Measurements from ENCODE around the gene DLG2. TPM values are rescaled to one million over a fixed set of nuclear protein-coding genes. Genes with fewer than 3 reads are reported as not detected.

DLG2 gene
- total RNA-seq, 4 donors from 2014 or later: 1.3 to 4.7 (median 2.4) TPM

- Histone ChIP-seq H3K36me3 (no peaks in the 10 kb centered on the region), H3K9me3 (no peaks in the 10 kb centered on the region), H3K4me3 (no peak overlapping the region), H3K4me1 (no peaks in the 10 kb centered on the region), H3K27ac (no peak overlapping the region), H3K27me3 (no peaks in the 10 kb centered on the region)
- TF ChIP-seq CTCF (IDR thresholded peaks at IDR 0.05 in 4 of 5, conservative IDR thresholded peaks at IDR 0.05 in 1 of 5) (no peak), POLR2A (IDR thresholded peaks at IDR 0.05) (no peak)
- DNase-seq: no peak
- intact Hi-C loops (cut with DNase I; ENCODE audit: low total_unique reads) (no loop called here), in situ Hi-C loops (cut with MboI; ENCODE audit: low sequenced_read_pairs in 4 of 4) (no loop called here)
- no peak for ATAC-seq
Measured at GRCh38 chr11:84594602-84595001, 1032.5 kb downstream of the DLG2 start.

GRCh38 chr11:84590106-84590505, 1037.0 kb downstream of the DLG2 start:
- no peaks in the 10 kb centered on the region for H3K4me1 ChIP-seq
- H3K27me3 ChIP-seq: no peaks in the 10 kb centered on the region
- intact Hi-C loops (cut with DNase I; ENCODE audit: low total_unique reads) (no loop called here), in situ Hi-C loops (cut with MboI; ENCODE audit: low sequenced_read_pairs in 4 of 4) (no loop called here)
- no peak for TF ChIP-seq POLR2A (IDR thresholded peaks at IDR 0.05)
- H3K36me3 ChIP-seq: no peaks in the 10 kb centered on the region
- H3K9me3 ChIP-seq: no peaks in the 10 kb centered on the region
- no peak for ATAC-seq
- DNase-seq: no peak
- no peak overlapping the region for H3K4me3 ChIP-seq
- H3K27ac ChIP-seq: no peak overlapping the region

GRCh38 chr11:84588131-84588829, 1038.9 kb downstream of the DLG2 start:
- DNase-seq (no peak), ATAC-seq (no peak)
- no peaks in the 10 kb centered on the region for H3K4me1 ChIP-seq
- in situ Hi-C loops (cut with MboI; ENCODE audit: low sequenced_read_pairs in 4 of 4) (no loop called here), intact Hi-C loops (cut with DNase I; ENCODE audit: low total_unique reads) (no loop called here)
- H3K9me3 ChIP-seq: no peaks in the 10 kb centered on the region
- H3K27me3 ChIP-seq: no peaks in the 10 kb centered on the region
- H3K36me3 ChIP-seq: no peaks in the 10 kb centered on the region
- H3K4me3 ChIP-seq: no peak overlapping the region
- TF ChIP-seq POLR2A (IDR thresholded peaks at IDR 0.05): no peak
- TF ChIP-seq CTCF (IDR thresholded peaks at IDR 0.05 in 4 of 5, conservative IDR thresholded peaks at IDR 0.05 in 1 of 5): no peak
- H3K27ac ChIP-seq: no peak overlapping the region

- DNase-seq (no peak), ATAC-seq (no peak)
- H3K27me3 ChIP-seq: no peaks in the 10 kb centered on the region
- in situ Hi-C loops (cut with MboI; ENCODE audit: low sequenced_read_pairs in 4 of 4): no loop called here
- no peak overlapping the region for H3K4me3 ChIP-seq
- intact Hi-C loops (cut with DNase I; ENCODE audit: low total_unique reads): no loop called here
- no peaks in the 10 kb centered on the region for H3K9me3 ChIP-seq
- H3K4me1 ChIP-seq: no peaks in the 10 kb centered on the region
- TF ChIP-seq CTCF (IDR thresholded peaks at IDR 0.05 in 4 of 5, conservative IDR thresholded peaks at IDR 0.05 in 1 of 5) (no peak), POLR2A (IDR thresholded peaks at IDR 0.05) (no peak)
- H3K27ac ChIP-seq: no peak overlapping the region
- H3K36me3 ChIP-seq: no peaks in the 10 kb centered on the region
Measured at GRCh38 chr11:84583106-84583505, 1044.0 kb downstream of the DLG2 start.

- no peaks in the 10 kb centered on the region for H3K9me3 ChIP-seq
- no peak for ATAC-seq
- intact Hi-C loops (cut with DNase I; ENCODE audit: low total_unique reads) (no loop called here), in situ Hi-C loops (cut with MboI; ENCODE audit: low sequenced_read_pairs in 4 of 4) (no loop called here)
- H3K27me3 ChIP-seq: no peaks in the 10 kb centered on the region
- no peak for TF ChIP-seq CTCF (IDR thresholded peaks at IDR 0.05 in 4 of 5, conservative IDR thresholded peaks at IDR 0.05 in 1 of 5)
- no peak for TF ChIP-seq POLR2A (IDR thresholded peaks at IDR 0.05)
- DNase-seq: no peak
- no peak overlapping the region for H3K4me3 ChIP-seq
- no peaks in the 10 kb centered on the region for H3K4me1 ChIP-seq
- H3K36me3 ChIP-seq: no peaks in the 10 kb centered on the region
- no peak overlapping the region for H3K27ac ChIP-seq
Measured at GRCh38 chr11:84581083-84581482, 1046.1 kb downstream of the DLG2 start.
